ENCODE data around the gene TCEA3.

Gene TCEA3

DNA sequence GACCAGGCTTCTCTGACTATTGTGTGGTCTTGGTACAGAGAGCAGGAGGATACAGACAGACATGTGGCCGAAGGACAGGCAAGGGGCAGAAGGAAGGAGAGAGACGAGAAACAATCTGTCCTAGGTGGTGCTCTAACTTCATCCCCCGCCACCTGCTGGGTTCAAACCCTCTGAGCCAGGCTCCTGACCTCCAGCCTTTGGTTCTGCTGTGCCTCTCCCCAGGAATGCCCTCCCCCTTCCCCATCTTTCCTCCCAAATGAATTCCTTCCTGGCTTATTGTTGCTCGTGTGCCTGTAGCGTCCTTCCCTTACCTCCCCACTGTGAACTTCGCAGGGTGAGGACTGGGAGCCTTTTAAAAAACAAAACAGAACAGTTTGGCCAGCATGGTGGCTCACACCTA lies 5.4 kb downstream of the TCEA3 start:
- no peak for DNase-seq

DNA sequence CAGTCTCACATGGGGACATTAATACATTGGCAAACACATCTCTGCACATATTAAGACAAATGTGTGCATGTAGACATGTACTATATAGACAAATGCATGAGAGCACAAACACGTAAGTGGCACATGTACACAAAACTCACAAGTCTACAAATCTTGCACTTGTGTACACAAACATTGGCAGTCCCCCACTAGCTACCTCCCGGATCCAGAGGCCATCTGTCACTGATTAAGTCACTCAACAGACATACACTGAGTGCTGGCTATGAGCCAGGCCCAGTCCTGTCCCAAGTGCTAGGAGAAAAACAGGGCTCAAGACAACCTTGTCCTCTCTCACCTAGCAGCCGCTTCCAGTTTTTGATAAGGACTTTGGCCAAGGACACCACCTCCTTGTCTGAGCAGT lies 7.0 kb downstream of the TCEA3 start:
- no peak for DNase-seq

DNA sequence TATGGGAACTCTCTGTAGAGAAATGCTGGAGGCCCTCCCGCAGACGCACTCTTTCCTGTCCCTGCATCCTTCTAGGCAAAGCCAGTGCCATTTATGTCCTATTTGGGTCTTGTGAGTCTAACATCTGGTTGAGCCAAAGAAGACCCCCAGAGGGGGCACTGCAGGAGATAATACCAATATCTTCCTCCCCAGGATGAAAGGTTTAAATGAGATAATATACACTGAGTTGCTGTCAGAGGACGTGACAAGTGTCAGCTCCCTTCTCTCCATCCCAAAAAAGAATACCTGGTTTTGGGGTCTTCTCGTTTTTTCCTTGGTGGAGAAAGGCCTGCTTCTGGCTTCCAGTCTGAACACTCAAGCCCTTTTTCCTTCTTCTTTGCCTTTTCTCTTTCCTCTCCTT lies 7.6 kb downstream of the TCEA3 start:
- DNase-seq = no peak

DNA sequence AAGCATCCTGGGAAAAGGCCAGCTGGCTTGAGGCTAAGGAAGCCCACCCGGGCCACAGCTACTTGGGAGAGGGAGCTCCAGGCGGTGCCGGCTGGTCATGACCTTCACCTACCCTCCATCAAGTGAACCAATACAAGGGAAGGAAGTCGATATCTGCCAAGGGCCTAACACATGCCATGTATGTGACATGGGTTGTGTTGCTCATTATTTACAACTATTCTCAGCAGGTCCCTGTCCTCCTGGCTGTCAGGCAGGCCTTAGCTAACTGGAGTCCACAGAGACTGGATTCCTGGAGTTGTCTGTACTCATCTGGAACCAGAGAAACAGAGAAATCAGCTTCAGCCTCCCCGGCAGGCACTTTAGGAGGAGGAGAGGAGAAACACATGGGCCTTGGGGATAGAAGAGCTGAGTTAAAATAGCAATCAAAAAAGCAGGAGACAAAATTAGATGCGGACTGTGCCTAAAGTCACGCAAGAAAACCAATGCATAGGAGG lies 15.7 kb downstream of the TCEA3 start:
- DNase-seq = no peak

DNA sequence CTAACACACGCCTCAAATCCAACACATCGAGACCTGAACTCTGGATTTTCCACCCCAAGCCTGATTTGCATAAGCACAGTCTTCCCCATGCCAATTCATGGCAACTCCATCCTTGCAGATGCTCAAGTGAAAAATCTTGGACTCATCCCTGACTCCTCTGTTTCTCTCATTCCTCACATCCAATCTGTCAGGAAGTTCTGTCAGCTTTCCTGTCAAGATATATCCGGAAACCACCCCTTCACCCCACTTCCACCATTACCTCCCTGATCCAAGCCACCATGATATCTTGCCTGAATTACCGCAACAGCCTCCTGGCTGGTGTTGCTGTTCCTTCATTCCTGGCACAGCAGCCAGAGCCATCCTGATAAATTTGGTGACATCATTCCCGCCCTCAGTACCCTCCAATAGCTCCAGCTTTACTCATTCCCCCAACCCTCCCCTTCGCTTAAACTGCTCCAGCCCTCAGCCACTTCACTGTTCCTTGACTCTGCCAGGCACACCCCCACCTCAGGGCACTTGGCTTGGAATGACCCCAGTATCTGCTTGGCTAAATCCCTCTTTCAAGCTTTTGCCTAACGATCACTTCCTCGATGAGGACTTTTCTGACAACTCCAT lies 17.4 kb downstream of the TCEA3 start:
- DNase-seq = no peak

DNA sequence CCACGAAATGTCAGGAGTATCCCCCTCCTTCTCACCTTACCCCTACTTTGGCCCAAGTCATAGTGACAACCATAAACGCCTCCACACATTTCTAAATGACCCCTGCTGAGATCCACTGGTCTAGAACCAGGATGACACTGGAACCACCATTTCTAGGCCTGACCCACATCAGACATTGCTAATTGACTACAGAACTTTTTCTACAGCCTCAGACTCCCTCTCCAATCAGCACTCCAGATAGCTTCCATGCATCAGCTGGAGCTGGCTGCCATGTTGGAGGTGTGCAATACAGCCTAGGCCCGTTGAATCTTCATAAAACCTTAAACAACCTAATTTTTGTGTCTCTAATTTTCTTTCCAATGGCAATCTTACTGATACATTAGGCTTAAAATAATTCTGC lies 18.6 kb downstream of the TCEA3 start:
- DNase-seq = no peak

DNA sequence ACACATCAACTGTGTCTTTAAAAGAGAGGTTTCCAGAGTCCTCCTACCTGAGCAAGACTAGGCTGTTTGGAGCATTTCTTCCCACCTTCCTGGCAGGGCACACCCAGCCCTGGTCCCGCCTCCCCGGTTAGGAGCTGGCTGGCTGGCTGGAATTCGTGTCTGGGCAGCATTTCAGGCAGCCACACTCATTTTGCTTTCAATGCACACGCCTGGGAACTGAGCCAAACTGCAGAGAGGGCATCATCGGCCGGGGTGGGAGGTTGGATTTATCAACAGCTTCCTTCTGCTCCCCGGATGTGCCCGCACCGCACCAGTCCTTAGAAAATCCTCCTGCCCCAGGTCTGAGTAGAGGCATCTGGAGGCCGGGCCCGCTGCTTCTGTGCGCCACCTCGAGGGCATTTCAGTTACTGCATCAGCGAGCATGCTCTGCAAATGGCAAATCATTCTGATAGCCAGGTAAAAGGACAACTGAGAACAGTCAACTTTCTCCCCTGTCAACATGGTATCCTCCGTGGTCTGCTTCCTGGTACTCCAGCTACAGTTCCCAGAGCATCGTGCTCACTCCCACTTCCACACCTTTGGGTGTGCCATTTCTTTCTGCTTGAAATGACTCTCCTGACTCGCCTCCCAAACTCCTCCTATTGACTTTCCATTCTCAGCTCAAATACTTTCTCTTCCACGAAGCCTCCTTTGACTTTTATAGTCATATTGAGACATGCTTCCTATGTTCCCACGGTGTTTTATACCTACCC lies 20.6 kb downstream of the TCEA3 start:
- peak; percentile 76 for DNase-seq

DNA sequence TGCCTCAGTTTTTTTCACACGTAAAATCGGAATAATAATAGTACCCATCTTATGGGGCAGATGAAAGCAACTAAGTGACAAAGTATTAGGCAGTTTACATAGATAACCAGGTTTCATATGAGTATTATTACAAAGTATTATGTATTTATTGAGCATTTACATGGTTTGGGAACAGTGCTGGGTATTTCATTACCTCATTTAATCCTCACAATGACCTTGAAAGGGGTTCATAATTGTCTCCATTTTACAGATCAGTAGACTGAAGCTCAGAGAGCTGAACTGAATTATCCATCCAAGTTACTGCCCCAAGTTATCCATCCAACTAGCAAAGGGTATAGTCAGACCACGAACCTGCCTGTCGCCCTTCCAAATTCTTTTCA lies 21.2 kb downstream of the TCEA3 start:
- DNase-seq = no peak

DNA sequence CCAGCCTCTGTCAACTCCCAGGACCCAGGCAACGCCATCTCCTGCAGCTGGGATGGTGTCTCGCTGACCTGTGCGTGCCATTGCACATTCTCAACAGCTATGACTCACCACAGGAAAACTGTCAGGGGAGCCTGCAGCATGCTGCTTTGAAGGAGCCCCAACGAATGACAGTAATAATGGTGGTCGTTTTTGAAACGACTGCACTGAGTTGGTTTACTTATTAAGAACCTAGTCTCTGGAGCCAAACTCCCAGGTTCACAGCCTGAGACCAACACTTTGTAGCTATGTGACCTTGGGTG lies 21.6 kb downstream of the TCEA3 start:
- DNase-seq = no peak

DNA sequence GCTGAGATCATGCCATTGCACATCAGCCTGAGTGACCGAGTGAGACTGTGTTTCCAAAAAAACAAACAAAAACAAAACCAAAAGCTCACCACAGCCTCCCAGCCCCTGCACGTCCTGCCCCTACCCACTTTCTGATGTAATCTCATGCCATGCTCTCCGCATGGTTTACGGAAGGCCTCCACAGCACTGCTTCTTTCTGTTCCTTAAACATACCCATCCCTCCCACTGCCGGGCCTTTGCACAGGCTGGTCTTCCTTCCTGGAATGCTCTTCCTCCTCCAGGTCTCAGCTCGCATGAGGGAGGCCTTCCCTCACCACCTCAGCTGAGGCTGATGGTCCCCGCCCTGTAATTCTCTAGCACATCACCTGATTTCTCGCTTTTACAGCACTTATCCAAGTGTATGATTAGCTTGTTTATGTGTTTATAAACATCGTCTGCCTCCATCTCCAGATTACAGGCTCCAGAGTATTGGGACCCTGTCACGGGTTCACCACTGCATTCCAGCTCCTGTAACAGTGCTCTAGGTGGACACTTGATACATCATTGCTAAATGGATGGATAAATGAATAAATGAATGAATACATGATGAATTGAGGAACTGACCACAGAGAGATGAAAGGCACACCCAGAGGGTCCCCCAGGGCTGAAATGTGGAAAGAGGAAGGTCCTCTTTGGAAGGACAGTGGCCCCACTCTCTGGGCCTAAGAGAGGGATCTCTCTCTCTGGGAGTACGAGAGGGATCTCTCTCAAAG lies 22.1 kb downstream of the TCEA3 start:
- DNase-seq = no peak

DNA sequence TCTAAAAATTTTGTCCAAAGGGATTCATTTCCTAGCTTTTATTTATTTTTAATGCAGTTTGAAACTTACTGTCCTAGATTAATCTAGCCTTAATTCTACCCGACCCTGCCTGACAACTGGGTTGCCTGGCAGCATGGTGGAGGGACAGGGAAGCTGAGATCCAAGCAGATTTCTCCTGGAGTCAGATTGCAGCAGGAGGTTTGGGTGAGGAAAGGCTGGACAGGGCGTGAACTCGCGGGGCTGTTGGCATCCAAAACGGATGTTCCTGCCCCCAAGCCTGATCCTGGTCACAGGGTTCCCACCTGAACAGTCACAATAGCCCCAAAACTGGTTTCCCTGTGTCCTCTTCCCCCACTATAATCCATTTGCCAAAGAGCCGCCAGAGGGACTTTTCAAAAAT lies 23.2 kb downstream of the TCEA3 start:
- DNase-seq = no peak

DNA sequence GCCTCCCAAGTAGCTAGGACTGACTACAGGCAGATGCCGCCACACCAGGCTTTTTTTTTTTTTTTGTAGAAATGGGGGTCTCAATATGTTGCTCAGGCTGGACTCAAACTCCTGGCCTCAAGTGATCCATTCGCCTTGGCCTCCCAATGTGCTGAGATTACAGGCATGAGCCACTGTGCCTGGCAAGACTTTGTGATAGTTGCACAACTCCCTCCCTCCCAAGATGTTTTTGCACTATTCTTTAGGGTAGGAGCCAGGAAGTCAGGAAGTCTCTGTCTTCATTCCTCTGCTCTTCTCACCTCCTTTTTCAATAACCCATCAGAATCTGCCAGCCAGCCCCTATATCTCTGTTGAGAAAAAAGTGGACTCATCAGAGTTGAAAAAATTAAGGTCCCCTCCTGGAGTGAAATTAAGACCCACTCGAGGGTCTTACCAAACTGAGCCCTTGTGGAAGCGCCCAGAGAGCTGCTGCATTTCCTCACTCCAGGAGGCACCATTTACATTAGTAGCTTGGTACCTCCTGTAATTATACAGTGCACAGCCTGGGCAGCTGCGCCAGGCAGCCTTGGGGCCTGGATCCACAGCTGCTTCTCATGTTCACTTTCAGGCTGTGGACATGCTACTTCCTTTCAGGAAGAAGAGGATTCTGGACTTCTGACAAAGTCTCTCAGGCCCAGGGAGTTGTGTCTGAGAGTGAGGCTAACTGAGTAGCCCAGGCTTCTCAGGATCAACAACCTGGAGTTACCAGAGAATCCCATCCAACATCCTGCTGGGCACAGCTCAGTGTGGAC lies 24.0 kb downstream of the TCEA3 start:
- DNase-seq = no peak

DNA sequence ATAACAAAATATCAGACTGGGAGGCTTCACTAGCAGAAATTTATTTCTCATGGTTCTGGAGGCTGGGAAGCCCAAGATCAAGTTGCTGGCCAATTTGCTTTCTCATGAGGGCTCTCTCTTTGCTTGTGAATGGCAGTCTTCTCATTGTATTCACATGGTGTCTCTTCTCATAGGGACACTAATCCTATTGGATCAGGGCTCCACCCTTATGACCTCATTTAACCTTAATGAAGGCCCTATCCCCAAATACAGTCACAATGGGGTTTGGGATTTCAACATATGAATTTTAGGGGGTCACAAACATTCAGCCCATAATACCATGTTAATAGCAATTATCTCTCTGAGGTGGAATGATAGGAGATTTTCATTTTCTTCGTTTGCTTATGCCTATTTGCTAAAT lies 25.3 kb downstream of the TCEA3 start:
- DNase-seq = no peak

DNA sequence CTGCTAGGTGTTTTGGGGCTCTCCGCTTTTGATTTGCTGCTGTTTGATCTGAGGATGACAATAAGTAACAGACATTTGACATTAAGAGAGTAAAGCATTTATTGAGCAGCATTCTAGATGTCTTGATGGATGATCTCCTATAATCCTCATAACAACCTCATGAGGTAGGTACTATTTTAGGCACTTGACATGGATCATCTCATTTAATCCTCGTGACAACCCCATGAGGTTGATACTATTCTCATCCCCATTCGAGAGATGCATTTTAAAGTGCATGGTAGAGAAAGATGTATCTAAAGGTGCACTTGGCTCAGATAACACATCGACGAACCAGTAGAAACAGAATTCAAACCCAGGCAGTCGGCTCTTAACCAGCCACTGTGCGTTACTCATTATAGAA lies 26.6 kb downstream of the TCEA3 start:
- DNase-seq = no peak

DNA sequence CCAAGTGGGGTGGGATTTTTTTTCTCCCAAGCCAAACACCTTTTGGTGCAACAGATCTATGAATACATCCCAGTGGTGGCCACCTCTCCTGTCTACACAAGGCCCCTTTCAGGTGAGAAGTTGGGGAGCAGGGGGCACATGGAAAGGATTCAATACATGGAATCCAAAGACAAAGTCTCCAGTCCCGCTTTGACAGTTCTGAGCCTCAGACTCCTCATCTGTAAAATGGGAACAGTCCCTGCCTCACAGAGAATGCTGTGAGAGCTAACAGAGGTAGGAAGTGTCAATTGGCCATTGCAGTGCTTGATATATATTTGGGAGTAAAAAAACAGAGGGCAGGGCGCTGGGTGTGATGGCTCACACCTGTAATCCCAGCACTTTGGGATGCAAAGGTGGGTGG lies 28.2 kb downstream of the TCEA3 start:
- DNase-seq = no peak

DNA sequence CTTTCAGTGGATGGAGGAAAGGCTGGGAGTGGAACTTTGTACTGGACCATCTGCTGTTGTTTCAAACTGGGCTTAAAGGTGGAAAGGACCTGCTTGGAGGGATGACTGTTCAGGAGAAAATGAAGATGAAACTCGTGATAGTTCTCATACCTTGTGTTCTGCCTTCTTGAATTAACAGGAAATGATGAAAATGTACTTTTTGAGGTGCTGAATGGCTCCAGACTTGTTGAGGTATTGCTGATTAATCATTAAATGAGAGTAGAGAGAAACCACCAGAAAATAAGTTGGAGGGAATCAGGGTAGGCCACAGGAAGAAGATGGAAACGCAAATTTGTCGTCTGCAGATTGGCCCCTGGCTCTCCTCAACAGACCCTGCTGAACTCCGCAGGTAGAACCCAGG lies 28.7 kb downstream of the TCEA3 start:
- DNase-seq = no peak

DNA sequence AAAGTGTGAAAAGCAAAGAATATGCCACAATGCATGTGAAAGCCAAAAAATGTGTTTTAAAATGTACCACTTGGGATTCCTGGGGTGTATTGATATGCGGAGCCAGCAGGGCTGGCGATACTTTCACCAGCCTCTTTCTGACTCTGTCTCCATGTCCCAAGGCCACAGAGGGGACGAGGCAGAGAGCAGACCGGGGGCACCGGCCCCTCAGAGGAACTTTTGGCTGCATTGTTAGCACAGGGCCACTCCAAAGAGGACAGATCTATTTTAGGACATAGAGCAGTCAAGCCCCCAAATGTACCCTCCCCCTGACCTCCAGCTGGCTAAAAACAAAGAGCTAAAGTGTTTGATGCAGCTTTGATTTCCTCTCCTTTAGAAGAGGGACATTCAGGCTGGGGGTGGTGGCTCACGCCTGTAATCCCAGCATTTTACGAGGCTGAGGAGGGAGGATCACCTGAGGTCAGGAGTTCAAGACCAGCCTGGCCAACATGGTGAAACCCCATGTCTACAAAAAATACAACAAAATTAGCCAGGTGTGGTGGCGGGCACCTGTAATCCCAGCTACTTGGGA lies 29.3 kb downstream of the TCEA3 start:
- DNase-seq = no peak

DNA sequence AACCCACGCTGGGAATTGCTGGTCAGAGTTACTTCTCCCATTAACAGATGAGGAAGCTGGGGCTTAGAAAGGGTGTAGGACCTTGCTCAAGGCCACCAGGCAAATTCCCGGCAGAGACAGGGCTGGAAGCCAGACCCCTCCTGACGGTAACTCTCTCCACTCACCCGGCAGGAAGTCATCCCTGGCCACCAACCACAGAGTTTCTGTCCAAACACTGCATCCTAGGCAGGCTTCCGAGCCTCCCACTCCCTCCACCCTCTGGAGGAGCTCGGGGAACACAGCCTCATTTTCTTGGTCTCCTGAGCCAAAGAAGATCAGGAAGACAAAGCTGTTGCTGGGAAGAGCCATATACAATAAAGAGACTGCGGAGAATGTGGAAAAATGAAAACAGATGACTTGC lies 29.9 kb downstream of the TCEA3 start:
- peak; percentile 23 for DNase-seq

DNA sequence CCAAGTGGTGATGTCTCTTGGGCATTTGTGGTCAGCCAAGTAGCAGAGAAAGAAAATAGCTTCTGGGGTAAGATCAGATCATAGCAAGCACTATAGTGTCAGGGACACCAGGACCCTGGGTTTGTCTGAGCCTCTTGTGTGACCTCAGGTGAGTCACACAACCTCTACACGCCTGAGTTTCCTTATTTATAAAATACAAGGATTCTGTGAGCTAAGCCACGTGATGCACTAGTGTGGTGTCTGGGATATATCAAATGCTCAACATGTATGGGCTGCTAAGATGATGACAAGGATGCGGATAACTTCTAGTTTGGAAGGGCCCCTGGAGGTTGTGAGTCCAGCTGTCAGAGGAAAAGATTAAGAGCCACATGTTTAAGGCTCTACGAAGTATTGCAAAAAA lies 30.4 kb downstream of the TCEA3 start:
- no peak for DNase-seq

DNA sequence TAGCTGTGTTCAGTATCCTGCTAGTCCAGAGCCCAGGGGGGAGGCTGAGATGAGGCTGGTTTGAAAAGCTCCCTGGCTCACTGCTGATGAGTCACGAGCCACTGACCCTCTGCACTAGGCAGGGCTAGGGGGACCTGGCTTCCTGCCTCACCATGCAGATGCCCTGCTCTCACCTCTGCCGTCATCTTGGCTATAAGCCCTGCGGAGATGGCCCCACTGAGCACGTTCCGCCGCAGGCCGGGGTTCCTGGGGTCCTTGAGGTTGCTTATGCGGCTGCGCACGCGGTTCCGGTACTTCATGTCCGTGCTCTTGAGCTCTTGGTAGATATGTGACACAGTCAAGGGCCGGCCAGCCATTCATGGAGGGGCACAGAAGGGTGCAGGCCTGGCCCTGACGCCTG lies 30.8 kb downstream of the TCEA3 start:
- DNase-seq = peak; percentile 57

DNA sequence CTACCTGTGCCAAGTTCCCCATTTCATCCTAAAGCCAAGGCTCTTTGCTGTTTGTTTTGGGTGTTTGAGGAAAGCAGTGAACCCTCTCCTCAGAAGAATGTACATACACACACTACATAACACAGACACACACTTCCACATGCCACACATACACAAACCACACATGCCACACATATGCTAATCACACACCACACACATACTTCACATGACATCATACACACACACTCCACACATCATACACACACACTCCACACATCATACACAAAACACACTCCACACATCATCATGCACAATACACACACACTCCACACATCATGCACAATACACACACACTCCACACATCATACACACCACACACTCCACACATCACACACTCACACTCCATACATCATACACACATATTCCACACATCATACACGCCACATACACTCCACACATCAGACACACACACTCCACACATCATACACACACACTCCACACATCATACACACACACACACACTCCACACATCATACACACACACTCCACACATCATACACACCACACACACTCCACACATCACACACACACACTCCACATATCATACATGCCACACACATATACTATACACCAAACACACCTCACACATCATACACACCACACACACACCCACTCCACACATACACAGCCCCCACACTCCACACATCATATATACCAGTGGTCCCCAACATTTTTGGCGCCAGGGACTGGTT lies 32.3 kb downstream of the TCEA3 start:
- no peak for DNase-seq

DNA sequence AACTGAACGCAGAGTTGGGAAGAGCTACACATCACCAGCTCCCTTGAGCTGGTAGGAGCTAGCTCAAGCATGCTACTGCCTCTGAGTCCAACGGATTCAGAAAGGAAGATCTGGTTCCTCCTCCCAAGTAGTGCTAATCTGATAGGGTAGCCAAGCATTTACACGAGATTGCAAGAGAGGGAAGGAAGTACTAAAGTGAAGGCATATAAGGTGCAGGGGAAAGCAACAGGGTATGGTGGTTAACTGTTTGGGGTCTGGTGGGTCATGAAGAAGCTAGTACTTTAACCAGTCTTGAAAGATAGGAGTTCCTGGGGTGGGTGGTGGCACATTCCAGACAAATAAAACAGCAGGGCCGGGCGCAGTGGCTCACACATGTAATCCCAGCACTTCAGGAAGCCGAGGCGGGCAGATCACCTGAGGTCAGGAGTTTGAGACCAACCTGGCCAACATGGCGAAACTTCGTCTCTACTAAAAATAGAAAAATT lies 34.7 kb downstream of the TCEA3 start:
- no peak for DNase-seq

Data from GOT3 (cell line).